Vagina (tissue), 2 donors: ENCODE results near the gene MKNK2.

Experiments used
- CTCF ChIP-seq, 3 experiments: fragments of 450-650 bp in 2 of 3; fragments of 200-600 bp in 1 of 3; sonication (generic) in 1 of 3; IDR thresholded peaks; one replicate each; pipeline ENCODE4 v1.5.1; 2017 to 2019; ENCODE audit warnings: antibody characterized with exemption in 3 of 3, mild to moderate bottlenecking in 2 of 3, moderate library complexity in 2 of 3
- POLR2AphosphoS5 ChIP-seq, 2 donors: sonication (generic); formaldehyde crosslinking; IDR thresholded peaks; one replicate each; pipeline ENCODE4 v1.9.0; 2017; ENCODE audit warnings: antibody characterized with exemption in 2 of 2, mild to moderate bottlenecking in 2 of 2, low read depth in 1 of 2; ENCODE audit not compliant: insufficient read depth in 1 of 2

- TF ChIP-seq CTCF (IDR thresholded peaks at IDR 0.05) (no peak), POLR2AphosphoS5 (IDR thresholded peaks at IDR 0.05; ENCODE audit: insufficient read depth in 1 of 2, low read depth in 1 of 2) (no peak)
These were observed 5.5 kb downstream of the MKNK2 start for GRCh38 chr19:2045501-2046045.
